ENCODE data around the gene DOCK7. TPM values are rescaled to one million over a fixed set of nuclear protein-coding genes. Genes with fewer than 3 reads are reported as not detected.

The DOCK7 gene
- polyA plus RNA-seq, 4 donors = 51.5 to 61.5 (median 56.5) TPM

DNA sequence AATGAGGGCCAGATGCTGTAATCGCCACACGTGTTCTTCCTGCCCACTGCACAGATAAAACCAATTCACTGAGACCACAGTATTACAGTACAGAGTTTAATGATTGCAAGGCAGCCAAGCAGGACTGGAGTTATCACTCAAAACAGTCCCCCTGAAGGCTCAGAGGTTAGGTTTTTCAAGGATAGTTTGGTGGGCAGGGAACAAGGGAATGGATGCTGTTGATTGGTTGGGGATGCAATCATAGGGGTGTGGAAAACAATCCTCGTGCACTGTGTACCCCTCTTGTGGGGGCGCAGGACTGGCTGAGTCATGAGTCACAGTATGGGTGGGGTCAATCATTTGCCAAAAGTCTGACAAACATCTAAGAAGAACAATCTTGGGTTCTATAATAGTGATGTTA, 263.8 kb downstream of the DOCK7 start:
- no peak for DNase-seq (ENCODE audit: low read depth in 4 of 4, low spot score in 2 of 4)

DNA sequence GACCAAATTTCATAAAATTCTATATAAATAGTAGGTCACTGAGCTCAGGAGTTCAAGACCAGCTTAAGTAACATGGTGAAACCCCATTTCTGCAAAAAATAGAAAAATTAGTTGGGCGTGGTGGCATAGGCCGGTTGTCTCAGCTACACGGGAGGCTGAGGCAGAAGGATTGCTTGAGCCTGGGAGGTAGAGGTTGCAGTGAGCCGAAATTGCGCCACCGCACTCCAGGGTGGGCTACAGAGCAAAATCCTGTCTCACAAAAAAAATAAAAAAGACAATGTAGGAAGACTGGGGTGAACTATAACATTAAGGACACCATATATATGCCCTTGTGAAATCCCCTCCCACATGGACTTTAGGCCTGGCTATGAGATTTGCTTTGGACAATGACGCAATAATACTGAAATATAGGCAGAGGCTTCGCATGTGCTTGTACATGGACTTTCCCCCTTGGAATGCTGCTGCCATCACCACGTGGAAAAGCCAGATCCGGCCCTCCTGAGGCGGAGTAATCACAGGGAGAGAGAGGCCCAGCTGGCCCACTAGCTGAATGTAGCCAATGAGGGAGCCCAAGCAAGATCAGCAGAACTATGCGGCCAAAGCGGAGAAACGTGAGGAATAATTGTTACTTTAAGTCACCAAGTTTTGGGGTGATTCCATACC, 264.5 kb downstream of the DOCK7 start:
- no peak for DNase-seq (ENCODE audit: low read depth in 4 of 4, low spot score in 2 of 4)

GRCh38 chr1:62420214-62420613, 268.0 kb downstream of the DOCK7 start:
- DNase-seq (ENCODE audit: low read depth in 4 of 4, low spot score in 2 of 4) = no peak

DNA sequence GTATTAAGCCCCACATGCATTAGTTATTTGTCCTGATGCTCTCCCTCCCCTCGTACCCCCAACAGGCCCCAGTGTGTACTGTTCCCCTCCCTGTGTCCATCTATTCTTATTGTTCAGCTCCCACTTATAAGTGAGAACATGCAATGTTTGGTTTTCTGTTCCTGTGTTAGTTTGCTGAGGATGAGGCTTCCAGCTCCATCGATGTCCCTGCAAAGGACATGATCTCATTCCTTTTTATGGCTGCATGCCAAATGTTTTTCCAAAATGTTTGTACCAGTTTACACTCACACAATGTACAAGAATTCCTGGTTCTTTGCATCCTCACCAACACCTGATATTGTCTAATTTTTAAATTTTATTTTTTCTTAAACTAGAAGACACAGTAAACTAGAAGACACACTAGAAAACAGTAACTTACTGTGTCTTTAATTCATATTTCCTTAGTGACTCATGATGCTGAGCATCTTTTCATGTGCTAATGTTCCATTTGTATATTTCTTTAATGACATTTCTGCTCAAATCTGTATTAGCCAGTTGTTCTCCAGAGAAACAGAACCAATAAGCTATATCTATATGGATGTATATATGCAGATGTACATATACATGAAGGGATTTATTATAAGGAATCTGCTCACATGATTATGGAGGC, 270.7 kb downstream of the DOCK7 start:
- no peak for DNase-seq (ENCODE audit: low read depth in 4 of 4, low spot score in 2 of 4)

- DNase-seq (ENCODE audit: low read depth in 4 of 4, low spot score in 2 of 4) = no peak
Observed at GRCh38 chr1:62415687-62416086, 272.5 kb downstream of the DOCK7 start.

DNA sequence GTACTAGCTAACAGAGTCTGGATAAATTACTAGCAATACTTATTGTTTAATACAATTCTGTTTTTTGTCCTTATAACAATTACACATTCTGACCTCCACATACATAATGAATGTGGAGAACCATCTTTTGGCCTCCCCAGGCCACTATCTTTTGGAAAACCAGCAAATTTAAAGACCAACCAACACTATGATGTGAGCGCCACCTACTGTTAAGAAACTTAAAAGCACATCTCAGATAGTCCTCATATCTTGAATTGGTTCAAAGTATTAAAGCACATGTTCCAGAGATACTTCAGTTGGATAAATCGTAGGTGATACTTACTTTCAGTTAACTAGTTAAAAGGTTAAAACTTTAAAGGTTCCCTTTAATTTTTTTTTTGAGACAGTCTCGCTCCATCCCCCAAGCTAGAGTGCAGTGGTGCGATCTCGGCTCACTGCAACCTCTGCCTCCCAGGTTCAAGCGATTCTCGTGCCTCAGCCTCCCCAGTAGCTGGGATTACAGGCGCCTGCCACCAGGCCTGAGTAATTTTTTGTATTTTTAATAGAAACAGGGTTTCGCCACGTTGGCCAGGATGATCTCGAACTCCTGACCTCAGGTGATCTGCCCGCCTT, 280.7 kb downstream of the DOCK7 start:
- DNase-seq (ENCODE audit: low read depth in 4 of 4, low spot score in 2 of 4) = peak in 1 of 4 donors; percentile 62

- no peak for DNase-seq (ENCODE audit: low read depth in 4 of 4, low spot score in 2 of 4)
Observed at GRCh38 chr1:62406576-62406975, 281.6 kb downstream of the DOCK7 start.

- DNase-seq (ENCODE audit: low read depth in 4 of 4, low spot score in 2 of 4) = no peak
Observed at GRCh38 chr1:62405247-62405646, 282.9 kb downstream of the DOCK7 start.

Other genes with a start within 250 kb of the DOCK7 start
- 10 to 100 TPM in 1 of 4 donors, 1 to 10 TPM in 3; 5.1 to 16.0 (median 7.6) TPM for gene ANGPTL3, start 90.9 kb downstream of the DOCK7 start, polyA plus RNA-seq (ENCODE audit: insufficient read length in 4 of 4)
- gene ATG4C, start 95.7 kb upstream of the DOCK7 start, polyA plus RNA-seq (ENCODE audit: insufficient read length in 4 of 4) = 10 to 100 TPM; 17.3 to 22.1 (median 20.6) TPM

All from left renal cortex interstitium (tissue), 4 donors.